A204.1 (cell line): Measurements from ENCODE around the gene SLC16A4.
"Not testable (repeated sequence)": the region's sequence is repeated elsewhere in the genome, so short reads cannot be mapped to it uniquely, and the experiment has no call there.

Source experiments
- FAIRE-seq: peaks from 2 replicates; lab custom pipeline; 2012; peaks lifted over from hg19 to GRCh38; lab: Jason Lieb, UNC

Gene SLC16A4

DNA sequence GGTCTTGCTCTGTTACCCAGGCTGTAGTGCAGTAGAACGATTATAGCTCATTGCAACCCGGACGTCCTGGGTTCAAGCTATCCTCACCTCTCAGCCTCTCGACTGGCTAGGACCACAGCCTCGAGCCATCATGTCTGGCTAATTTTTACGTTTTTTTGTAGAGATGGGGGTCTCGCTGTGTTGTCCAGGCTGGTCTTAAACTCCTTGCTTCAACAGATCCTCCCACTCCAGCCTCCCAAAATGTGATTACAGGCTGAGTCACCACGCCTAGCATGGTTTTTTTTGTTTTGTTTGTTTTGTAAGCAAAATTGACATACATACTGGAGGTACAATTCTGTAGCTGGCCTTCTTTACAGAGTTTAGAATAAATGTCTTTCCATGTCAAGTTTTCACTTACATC lies 17.7 kb upstream of the SLC16A4 start:
- no peak for FAIRE-seq

DNA sequence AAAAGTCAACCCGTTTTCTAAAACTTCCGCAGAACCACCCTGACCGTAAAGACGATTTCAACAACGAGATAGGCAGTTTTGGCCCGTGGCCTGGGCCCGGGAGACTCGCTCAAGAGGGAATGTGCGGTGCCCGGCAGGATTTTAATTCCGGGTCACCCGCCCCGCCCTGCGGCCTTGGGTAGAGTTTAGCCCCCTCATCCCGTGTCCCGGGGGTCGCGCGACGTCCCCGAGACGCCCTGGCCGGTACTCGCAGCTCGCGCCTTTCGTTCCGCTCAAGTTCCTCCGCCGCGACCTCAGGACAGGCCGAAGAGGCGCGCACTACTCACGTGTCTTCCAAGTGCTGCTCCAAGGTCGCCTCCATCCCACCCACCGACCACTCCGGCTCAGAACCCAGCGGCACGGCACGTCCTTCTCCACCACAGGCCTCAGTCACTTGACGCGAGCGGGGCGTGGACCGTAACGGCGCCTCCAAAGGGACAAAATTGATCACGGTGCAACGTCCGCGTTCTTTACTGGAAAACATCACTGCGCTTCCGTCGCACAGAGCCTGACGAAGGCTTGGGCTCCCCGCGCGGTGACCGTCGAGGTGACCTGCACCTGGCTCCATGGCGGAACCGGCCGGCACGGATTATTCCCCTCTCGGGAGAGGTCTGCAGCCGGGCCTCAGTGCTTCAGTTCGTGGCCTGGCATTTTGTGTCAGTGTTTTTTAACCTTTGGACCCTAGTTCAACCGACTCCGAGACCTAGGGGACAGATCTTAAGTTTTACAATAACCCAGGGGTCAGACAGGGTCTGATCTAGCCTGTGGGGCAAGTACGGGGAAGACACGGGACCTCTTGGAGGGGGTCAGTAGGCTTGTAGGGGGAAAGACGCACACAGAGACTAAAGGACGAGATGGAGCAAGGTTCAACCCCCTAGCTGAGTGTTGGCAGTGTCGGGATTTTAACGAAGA lies 16.7 kb upstream of the SLC16A4 start, which contains the start of gene LAMTOR5:
TSS of gene LAMTOR5 (minus strand) at position 435 of the 951 bp plus-strand sequence. CDS start at position 361, 74 bp downstream.
- FAIRE-seq, result no peak

- not testable (repeated sequence) for FAIRE-seq
These were observed 15.6 kb upstream of the SLC16A4 start for GRCh38 chr1:110406407-110406806.

- no peak for FAIRE-seq
These were observed 13.6 kb upstream of the SLC16A4 start for GRCh38 chr1:110404401-110404800.

GRCh38 chr1:110403805-110404204 lies 13.0 kb upstream of the SLC16A4 start:
- no peak for FAIRE-seq

GRCh38 chr1:110396259-110396958 lies 5.6 kb upstream of the SLC16A4 start:
- not testable (repeated sequence) for FAIRE-seq

- no peak for FAIRE-seq
These were observed 3.6 kb upstream of the SLC16A4 start for GRCh38 chr1:110394493-110394820.

DNA sequence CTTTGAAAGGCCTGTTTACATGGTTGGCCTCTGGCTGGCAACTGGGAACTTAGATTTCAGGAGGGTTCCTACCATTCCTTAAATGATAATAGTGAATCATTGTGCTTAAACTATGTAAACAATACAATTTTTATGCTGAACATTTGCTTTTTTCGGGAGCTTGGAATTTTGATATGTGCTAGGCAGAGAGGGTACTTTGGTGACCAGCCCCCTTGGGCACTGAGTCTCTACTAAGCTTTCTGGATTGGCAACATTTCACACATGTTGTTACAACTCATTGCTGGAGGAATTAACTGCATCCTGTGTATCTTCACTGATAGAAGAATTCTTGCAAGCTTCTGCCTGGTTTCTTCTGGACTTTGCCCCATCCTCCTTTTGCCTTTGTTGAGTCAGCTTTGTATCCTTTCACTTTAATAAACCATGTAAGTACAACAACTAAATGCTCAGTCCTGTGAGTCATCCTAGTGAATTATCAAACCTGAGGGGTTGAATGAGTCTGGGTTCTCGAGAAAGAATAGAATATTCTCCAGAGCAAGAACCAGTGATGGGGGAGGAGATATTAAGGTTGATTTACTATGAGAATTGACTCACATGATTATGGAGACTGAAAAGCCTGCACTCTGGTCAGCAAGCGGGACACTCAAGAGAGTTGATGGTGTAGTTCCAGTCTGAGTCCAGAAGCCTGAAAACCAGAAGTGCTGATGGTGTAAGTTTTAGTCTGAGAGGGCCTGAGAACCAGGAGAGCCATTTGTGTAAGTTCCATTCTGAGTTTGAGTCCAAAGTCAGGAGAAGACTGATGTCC lies 3.1 kb upstream of the SLC16A4 start:
- FAIRE-seq, result no peak

GRCh38 chr1:110393286-110393685 lies 2.5 kb upstream of the SLC16A4 start:
- FAIRE-seq, result no peak

DNA sequence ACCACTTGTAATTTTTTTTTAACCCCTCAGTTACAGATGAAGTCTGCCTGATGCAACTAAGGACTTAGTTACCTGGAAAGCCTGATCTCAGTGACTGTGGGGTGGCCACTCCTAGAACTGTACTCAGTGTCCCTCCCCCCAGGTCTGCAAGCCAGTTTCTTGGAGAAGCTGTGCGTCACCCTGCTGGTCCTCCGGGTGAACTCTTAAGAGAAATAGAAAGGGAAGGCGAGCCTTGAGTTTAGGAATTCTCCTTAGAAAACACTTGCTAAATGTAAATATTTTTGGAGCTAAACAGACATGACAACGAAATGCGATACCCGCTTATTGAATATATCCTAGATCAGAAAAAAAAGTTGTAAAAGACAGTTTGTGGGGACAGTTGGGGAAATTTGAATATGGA lies 730 bp downstream of the SLC16A4 start:
- peak; percentile 79 for FAIRE-seq

DNA sequence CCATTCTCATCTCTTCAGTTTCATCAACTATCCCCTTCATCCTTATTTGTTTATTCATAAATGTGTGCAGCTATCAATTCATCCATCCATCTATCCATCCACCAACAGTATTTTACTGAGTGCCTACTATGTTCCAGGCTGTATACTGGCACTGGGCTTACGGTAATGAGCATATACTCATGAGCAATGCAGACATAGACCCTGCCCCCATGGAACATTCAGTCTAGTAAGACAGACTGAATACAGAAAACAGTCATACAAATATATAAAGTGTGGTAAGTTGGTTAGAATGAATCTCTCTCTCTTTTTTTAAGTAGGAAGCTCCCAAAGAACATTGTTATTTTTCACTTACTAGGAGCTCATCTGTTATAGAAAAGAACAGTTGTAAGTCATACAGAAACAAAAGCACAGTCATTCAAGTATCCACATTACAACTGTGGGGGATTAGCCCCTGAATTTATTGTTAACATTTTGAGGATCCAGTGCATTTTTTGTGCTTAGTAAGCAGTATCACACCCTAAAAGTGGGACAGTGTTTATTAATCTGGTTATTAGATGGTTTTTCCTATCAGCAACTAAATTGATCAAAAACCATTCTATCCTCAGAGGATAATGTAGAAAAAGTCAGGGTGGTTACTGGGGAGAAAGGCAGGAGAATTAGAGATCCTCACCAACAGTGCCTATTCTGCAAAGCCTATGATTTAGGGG lies 3.6 kb downstream of the SLC16A4 start:
- FAIRE-seq, result no peak

- no peak for FAIRE-seq
These were observed 5.5 kb downstream of the SLC16A4 start for GRCh38 chr1:110385369-110385768.

DNA sequence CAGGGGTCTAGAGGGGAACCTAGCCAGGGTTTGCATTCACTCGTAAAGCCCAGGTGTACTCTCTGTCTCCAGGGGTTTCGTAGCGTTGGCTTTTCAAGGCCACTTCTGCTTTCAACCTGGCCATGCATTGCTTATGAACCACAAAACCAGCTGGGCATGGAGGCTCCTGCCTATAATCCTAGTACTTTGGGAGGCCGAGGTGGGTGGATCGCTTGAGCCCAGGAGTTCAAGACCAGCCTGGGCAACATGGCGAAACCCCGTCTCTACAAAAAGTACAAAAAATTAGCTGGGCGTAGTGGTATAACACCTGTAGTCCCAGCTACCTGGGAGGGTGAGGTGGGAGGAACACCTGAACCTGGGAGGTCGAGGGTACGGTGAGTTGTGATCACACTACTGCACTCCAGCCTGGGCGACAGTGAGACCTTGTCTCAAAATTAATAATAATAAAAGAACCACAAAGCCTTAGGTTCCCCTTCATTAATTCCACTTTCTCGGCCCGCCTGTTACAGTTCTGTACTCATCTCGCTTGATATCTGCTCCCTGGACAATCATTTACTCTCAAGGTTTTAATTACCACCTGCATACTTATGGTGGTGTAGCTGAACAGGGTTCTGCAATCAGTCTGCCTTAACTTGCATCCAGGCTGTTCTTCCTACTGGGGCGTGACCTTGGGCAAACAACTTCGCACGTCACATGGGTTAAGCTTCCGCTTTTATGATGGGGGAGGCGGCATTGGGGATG lies 6.1 kb downstream of the SLC16A4 start:
- no peak for FAIRE-seq

DNA sequence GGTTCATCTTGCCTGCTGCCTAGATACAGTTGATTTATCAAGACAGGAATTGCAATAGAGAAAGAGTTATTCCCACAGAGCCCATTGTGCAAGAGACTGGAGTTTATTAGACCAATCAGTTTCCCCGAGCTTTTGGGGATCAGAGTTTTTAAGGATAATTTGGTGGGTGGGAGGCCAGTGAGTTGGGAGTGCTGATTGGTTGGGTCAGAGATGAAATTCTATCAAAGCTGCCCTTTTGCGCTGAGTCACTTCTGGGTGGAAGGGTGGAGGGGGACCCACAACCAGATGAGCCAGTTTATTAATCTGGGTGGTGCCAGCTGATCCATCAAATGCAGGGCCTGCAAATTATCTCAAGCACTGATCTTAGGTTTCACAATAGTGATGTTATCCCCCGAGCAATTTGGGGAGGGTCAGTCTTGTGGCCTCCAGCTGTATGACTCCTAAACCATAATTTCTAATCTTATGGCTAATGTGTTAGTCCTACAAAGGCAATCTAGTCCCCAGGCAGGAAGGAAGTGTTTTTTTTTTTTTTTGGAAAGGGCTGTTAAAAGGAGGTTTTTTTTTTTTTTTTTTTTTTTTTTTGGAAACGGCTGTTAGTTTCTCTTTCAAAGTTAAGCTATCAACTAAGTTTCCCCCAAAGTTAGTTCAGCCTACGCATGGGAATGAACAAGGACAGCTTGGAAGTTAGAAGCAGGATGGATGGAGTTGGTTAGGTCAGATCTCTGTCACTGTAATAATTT lies 7.4 kb downstream of the SLC16A4 start:
- FAIRE-seq, result no peak

GRCh38 chr1:110380672-110381283 lies 10.0 kb downstream of the SLC16A4 start:
- FAIRE-seq, result no peak

GRCh38 chr1:110375490-110375889 lies 15.3 kb downstream of the SLC16A4 start:
- FAIRE-seq, result no peak

GRCh38 chr1:110370827-110371226 lies 20.0 kb downstream of the SLC16A4 start:
- FAIRE-seq, result no peak

- FAIRE-seq, result no peak
These were observed 26.6 kb downstream of the SLC16A4 start for GRCh38 chr1:110364221-110364620.

- no peak for FAIRE-seq
These were observed 29.0 kb downstream of the SLC16A4 start for GRCh38 chr1:110361856-110362255.

GRCh38 chr1:110360431-110360830 lies 30.4 kb downstream of the SLC16A4 start:
- no peak for FAIRE-seq
